Iris pigment epithelial cell (primary cell): Measurements from ENCODE around the gene BLVRB.
A peak's percentile ranks its signal among the peaks of the same experiment; 100 is the strongest.
"Not testable (repeated sequence)": the region's sequence is repeated elsewhere in the genome, so short reads cannot be mapped to it uniquely, and the experiment has no call there.

Source experiments
- DNase-seq: peaks from one replicate; pipeline ENCODE4 v3.0.0-alpha.2; 2011; ENCODE audit warnings: low read depth

BLVRB gene

DNA sequence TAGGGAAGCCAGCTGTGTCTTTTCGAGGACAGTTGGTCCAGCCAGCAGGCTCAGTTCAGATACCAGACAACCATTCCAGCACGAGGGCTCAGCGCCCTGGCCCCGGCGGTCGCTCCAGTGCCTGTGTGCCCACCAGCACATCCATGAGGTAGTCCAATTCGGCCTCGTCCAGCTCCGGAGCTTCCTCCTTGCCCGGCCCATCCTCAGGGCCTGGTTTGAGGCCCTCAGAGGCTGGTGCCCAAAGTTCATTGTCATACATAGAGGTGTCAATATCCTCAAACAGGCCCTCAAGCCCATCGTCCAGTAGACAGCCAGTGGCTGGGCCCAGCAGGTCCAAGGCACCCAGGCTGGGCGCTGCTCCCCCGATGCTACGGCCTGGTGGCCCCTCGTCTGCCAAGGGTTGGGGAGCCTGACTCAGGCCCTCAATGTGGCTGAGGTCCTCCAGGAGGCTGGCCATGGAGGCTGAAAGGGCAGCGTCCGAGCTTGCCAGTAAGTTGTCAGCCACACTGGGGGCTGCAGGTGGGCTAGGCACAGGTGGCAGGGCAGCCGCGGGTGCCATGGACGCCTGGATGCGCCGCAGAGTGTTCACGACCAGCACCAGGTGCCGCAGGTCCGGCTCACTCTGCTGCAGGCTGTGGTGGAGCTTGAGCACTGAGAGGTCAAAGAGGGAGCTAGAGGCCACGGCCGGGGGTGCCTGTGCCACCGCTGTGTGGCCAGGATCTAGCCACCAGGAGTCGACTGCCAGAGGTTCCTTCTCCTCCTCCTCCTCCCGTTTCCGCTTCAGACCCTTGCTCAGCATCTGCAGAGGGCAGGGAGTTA, 42.6 kb downstream of the BLVRB start:
- DNase-seq: no peak

DNA sequence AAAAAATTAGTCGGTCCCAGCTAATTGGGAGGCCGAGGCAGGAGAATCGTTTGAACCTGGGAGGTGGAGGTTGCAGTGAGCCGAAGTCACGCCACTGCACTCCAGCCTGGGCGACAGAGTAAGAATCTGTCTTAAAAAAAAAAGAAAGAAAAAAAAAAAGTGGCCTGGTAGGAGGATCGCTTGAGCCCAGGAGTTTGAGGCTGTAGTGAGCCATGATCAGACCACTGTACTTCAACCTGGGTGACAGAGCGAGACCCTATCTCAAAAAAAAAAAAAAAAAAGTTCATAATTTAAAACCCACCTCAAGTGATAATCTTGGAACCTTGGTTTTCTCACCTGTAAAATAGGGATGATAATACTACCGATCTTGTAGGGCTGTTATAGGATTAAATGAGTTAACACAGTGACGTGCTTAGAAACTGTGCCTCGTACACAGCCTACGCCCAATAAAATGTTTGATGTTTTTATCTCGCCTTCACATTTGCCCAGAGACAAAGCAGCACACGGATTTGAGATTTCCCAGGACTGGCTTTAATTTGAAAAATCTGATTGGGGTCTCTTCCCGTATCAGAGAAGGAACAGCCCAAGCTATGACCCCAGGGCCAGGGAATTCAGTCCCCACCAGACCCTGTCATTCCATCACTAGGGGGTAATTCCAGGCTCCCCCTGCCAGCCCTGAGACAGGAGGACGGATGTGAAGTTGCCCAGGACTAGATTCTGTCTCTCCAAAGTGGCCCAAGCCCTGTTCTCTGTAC, 43.4 kb downstream of the BLVRB start:
- DNase-seq: no peak

DNA sequence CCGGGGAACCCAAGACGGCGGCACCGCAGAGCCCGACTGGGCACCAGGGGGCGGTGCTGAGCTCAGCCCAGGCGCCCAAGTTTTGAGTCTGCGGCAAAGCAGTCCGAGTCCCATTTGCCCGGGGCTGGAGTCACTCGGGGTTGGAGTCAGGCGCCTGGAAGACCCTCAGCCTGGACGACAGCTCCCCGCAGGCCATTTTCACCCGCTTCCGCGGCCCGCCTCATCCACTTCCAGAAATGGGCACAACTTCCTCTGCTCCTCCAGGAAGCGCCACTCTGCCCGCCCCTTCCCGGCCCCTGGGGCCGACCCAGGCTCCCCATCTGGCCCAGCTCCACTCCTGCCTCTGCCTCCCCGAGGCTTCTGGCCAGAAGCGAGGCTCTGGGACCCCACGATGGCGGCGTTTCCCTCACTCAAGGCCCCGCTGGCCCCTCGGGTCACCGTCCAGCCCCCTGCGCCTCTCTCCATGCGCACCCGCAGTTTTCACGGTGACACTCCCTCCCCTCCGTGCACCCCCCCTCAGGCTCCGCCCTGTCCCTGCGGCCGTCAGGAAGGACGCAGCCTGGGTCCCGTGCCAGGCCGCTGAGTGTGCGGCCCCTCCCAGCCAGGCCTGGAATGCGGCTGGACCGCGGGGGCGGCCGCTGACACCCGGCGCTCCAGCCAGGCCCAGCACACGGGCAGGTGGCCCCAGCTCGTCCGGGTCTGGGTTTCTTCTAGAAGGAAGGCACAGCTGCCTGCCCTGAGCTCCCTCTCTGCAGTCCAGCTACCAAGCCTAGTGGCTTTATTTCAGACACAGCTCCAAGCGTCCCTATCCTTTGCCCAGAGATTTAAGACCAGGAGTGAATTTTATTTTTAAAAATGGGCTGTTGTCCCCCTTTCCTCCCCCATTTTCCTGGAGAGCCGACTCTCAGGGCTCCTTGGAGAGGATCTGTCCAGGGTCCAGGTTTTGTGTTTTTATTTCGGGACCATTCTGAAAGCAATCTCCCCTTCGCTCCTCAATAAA, 44.5 kb downstream of the BLVRB start:
- DNase-seq: peak; percentile 89

DNA sequence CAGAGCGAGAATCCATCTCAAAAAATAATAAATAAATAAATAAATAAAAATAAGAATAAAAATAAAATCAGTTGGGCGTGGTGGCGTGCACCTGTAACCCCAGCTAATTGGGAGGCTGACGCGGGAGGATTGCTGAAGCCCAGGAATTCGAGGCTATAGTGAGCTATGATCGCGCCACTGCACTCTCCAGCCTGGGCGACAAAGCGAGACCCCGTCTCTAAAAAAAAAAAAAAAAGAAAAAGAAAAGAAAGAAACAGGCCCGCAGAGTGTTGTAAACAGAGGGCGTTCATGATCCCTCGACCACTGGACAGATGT, 45.1 kb downstream of the BLVRB start:
- DNase-seq: no peak

DNA sequence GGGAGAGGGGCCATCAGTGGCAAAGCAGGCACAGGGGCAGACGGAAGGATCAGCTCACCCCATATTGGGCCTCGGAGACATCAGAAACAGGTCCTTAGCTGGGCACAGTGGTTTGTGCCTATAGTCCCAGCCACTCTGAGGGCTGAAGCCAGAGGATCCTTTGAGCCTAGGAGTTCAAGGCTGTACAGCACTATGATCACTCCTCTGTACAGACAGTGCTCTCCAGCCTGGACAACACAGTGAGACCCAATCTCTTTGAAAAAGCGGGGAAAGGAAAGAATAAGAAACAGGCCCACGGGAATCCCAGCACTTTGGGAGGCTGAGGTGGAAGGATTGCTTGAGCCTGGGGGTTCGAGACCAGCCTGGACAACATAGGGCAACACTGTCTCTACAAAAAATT, 45.8 kb downstream of the BLVRB start:
- no peak for DNase-seq

DNA sequence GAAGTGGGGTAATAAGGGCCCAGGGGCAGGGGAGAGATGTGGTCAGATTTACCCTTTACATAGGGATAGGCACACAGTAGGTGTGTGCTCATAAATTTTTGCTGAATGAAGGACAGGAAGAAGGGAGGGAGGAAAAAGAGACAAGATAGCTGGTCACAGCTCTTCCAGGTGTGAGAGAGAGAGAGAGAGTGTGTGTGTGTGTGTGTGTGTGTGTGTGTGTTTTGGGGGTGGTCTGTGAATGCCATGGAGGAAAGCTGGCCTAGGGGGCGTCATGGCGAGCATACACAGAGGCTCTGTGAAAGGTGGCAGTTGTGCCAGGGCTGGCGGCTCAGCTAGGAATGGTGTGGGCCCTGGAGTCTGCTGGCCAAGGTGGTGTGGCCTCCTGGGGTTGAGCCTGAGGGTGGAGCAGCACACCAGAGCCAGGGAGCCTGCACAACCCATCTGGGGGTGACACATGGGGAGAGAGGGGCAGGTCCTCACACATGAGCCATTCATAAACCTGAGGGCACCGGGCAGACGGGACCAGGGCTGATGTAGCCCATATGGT, 46.4 kb downstream of the BLVRB start:
- no peak for DNase-seq

DNA sequence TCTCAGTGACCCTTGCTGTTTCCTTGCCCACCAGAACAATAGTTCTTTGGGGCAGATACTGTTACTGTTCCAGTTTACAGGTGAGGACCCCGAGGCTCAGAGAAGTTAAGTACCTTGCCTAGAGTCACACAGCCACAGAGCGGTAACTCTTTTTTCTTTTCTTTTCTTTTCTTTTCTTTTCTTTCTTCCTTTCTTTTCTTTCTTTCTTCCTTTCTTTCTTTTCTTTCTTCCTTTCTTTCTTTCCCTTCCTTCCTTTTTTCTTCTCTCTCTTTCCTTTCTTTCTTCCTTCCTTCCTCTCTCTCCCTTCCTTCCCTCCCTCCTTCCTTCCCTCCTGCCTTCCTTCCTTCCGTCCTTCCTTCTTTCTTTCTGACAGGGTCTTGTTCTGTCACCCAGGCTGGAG, 47.5 kb downstream of the BLVRB start:
- no peak for DNase-seq

DNA sequence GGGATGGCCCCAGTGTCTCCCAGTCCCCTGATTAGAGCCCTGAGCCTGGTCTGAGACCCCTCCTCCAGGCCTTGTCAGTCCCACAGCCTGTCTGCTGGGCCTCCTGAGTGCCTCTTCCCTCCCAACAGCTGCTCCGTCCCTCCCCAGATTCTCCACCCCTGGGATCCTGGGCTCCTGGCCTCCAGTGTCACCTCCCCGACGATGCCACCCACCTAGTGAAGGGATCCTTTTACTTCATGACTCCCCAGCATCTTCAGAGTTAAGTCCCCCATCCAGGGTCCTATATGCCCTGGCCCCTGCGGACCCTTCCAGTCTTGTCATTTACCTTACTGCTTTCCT, 47.9 kb downstream of the BLVRB start:
- no peak for DNase-seq

DNA sequence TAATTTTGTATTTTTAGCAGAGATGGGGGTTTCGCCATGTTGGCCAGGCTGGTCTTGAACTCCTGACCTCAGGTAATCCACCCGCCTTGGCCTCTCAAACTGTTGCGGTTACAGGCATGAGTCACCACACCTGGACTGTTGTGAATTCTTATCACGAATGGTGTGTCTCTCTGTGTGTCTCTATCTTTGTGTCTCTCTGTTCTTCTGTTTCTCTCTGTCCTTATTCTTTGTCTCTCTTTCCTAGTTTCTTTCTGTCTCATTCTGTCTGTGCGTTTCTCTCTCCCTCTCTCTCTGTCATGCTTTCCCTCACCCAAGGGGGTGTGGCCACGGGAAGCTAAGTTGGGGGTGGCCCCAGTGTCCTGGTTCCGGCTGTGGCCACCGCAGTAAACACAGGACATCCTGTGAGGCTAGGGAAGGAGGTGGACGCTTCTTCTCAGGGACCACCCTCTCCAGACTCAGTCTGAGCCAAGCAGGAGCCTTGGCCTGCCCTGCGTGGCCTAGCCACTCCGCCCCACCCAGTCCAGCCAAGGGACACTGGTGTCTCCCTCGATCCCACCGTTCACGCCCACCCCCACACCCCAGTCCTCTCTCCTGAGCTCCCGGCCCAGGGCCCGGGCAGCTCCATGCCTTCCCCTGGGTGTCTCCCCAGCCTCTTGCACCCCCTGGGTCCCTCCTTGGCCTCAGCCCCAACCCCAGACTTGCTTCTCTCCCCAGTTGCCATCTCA, 48.5 kb downstream of the BLVRB start:
- DNase-seq: peak; percentile 27

DNA sequence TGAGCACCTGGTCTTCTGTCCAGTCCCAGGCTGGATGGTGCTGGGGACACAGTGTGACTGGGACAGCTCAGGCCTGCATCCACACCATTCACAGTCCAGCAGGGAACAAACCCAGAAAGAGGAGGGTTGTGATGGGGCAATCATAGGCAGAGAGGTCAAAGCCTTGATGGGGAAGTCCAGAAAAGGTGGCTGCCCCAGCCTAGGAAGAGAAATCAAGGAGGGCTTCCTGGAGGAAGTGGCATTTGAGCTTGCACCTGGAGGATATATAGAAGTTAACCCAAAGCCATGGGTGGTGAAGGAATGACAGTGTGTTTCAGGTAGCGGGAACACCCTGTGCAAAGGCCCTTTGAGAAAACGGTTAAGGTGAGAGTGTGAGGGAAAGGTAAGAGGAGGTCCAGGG, 49.8 kb downstream of the BLVRB start:
- no peak for DNase-seq

DNA sequence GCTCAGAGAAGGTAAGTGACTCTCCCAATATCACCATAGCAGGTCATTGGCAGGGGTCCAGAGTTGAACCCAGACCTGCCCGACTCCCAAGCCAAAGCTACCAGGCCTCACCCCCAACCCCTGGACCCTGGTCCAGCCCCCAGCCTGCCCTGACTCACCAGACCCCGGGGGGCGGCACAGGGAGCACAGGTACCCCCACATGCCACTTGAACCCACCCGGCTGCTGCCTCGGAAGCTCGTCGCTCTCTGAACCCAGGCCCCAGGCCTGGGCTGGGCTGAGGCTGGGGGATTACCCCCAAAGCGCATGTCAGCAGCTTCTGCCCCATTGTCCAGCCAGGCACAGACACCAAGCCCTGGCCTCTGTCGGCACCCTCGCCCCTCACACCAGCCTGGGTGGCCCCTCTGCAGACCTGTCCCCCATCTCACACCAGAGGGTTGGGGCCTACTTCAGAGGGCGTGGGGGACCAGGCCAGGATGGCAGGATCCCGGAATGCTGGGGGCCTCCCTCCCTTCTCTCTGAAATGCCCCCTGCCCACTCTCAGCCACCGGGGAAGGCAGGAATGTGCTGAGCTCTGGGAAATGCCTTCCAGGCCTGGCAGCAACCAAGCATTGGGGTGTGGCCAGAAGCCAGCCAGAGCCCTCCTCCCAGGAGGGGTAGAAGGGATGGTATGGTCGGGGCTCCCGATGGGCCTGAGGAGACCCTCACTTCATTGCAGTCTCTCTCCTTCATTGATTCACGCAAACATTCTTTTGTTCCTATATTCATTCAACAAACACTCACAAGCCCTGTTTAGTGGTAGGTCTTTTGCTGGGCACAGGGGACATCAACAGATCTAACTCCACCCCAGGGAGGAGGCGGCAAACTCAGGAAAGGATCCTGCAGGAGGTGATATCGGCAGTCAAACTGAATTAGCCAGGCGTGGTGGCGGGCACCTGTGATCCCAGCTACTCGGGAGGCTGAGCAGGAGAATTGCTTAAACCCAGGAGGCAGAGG, 50.7 kb downstream of the BLVRB start:
- no peak for DNase-seq

DNA sequence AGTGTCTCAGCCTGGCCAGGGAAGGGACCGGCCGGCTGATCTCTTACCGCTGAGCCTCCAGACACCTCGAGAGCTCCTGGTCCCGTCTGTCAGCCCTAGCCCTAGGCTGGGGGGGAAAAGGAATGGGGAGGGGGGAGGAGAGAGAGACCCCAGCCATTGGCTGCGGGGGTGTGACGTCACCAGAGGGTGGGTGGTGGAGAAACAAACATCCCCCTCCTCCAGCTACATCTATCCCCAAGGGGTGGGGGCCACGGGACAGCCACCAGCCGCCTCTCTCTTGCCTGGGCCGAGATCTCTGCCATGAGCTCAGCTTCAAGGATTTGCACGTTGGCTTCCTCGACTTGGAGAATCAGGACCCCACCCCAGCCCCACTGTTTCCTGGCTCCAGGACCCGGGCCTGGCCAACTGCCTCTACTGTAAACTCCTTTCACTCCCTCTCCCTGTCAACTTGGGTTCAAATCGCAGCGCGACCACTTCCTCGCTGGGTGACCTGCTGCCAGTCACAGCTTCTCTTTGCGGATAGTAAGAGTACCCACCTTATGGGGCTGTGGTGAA, 52.2 kb downstream of the BLVRB start, which contains the start of gene PRX:
Gene PRX, minus strand, starts transcription at position 88 of the 555 bp plus-strand sequence. CDS start 5,446 bp downstream, outside the sequence.
- DNase-seq: no peak

DNA sequence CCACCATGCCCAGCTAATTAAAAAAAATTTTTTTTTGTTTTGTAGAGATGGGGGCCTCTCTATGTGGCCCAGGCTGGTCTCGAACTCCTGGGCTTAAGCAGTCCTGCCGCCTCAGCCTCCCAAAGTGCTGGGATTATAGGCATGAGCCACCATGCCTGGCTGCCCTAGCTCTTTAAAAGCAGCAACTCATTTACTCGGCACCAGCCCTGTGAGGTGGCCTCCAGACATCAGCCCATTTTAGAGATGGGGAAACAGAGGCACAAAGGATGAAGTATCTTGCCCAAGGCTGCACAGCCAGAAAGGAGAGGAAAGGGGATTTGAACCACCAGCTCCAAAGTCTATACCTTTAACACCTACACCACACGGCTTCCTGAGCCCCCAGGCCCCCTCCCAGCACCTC, 52.7 kb downstream of the BLVRB start:
- no peak for DNase-seq

DNA sequence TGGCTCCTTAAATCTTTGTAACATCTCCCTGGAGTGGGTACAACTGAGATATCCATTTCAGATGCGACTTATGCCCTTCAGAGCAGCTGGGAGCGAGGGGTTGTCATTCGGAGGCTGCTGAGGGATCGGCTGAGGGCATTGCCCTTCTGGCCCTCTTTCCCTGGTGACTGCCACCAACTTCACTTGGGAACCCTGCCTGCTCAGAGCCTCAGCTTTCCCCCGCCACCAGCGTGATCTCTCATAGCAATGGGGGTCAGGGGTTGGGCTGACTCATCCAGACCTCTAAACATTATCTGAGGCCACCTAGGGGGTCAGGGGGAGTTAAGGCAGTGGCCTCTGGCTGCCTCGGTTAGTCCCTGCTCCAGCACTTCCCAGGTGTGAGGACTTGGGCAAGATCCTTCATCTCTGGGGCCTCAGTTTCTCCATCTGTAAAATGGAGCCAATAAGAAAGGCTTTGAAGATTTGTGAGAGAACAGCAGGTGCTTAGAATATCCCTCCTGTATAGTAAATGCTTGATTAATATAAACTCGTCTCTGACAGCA, 53.5 kb downstream of the BLVRB start:
- no peak for DNase-seq

DNA sequence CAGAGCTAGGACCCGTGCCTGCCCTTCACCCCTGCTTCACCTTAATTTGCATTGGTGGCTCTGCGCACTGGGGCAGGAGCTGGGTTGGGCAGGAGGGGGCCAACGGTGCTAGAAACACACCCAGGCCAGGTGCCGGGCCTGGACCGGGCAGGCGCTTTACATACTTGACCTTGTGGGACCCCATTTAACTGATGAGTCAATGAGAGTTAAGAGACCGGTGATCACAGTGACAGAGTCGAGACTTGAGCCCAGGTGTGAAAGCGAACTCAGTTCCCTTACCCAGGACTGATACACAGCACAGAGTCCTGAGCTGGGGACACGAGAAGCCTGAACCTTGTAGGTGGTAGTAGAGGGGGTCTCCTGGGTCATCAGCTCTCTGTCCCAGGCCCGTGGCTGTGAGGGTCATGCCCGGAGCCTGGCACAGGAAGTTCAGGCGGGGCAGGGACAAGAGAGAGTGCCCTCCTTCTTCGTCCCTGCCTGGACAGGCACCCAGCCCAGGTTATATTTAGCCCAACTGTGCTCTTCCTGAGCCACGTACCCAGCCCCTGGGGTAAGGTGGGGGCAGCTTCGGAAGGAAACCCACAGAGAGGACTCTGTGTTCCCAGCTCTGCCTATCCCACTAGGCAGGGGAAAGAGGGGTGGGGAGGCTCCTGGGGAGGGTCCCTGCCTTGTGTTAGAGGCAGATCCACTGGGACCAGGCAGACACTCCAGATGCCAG, 54.3 kb downstream of the BLVRB start:
- no peak for DNase-seq

DNA sequence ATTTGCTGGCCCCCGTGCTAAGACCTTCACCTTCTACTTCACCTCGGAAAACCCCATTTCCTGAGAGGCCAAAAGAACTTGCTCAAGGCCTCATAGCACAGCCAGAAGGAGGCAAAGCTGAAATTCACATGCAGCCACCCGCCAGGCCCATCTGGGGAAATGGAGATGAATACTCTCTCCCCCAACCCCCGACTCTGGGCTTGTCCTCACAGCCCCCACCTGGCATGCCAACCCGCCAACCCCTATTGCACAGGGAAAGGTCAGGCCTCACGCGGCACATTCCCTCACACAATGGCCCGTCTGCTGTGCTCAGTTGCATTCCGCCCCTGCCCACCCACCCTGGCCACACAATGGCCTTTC, 55.5 kb downstream of the BLVRB start:
- DNase-seq: no peak

DNA sequence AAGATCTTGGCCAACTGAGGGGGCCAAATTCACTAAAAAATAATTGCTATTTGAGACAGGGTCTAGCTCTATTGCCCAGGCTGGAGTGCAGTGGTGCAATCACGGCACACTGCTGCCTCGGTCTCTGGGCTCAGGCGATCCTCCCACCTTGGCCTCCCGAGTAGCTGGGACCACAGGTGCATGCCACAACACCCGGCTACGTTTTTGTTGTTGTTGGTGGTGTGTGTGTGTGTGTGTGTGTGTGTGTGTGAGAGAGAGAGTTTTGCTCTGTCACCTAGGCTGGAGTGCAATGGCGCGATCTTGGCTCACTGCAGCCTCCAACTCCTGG, 57.0 kb downstream of the BLVRB start:
- not testable (repeated sequence) for DNase-seq

DNA sequence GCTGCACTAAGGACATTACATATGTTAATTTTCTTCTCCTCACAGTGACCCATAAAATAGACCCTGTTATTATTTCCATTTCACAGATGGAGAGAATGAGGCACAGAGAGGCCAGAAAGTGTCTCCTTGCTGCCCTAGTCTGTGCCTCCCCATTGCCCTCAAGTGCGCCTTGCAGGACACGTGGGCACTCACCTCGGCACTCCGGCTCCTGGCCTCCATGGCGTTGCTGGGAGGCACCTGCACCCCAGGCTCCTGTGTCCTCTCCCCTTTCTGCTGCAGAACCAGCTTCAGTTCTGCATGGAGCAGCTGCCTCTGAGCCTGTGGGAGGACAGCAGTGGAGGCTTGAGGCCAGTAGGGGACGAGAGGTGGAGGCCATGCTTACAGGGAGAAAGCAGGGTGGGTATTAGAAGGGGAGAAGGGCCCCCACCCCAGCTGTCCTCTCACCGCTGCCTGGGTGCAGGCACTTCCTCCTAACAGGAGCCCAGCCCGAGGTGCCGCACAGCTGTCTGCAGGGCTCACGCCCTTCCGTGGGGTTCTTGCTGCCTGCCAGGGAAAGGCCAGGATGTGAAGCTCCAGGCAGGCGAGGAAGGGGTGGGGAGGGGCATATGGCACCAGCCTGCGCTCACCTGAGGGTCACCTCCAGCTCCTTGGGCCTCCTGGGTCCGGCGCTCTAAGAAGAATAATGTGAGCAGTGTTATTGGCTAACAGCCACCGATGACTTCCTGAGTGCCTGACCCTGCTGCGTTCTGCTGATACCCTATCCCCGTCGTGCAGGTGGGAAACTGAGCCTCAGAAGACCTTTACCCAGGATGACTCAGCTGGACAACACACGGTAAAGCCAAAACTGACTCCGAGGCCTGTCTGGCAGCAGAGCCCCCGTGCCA, 57.6 kb downstream of the BLVRB start:
- no peak for DNase-seq
